NCI-H526 (cell line): ENCODE data around the gene USH1C.

ENCODE experiments used
- DNase-seq, 2 experiments: peaks; one replicate each; lab custom pipeline; 2025; lab: John Stamatoyannopoulos, UW

The USH1C gene

GRCh38 chr11:17504330-17505107 is 39.7 kb downstream of the USH1C start:
- DNase-seq, result peak; percentile 77 to 94

- no peak for DNase-seq
Observed at GRCh38 chr11:17502630-17503029, 41.6 kb downstream of the USH1C start.

- no peak for DNase-seq
Observed at GRCh38 chr11:17500673-17501072, 43.5 kb downstream of the USH1C start.

GRCh38 chr11:17498475-17498874 is 45.7 kb downstream of the USH1C start:
- peak; percentile 30 to 62 for DNase-seq

GRCh38 chr11:17498058-17498457 is 46.2 kb downstream of the USH1C start:
- DNase-seq, result peak; percentile 57 to 86

GRCh38 chr11:17496406-17496805 is 47.8 kb downstream of the USH1C start:
- DNase-seq, result no peak

GRCh38 chr11:17494019-17494418 is 50.2 kb downstream of the USH1C start:
- DNase-seq, result no peak

GRCh38 chr11:17490938-17491337 is 53.3 kb downstream of the USH1C start:
- DNase-seq, result no peak

GRCh38 chr11:17490232-17490631 is 54.0 kb downstream of the USH1C start:
- no peak for DNase-seq

- no peak for DNase-seq
Observed at GRCh38 chr11:17489751-17490150, 54.5 kb downstream of the USH1C start.

- DNase-seq, result no peak
Observed at GRCh38 chr11:17488563-17488962, 55.7 kb downstream of the USH1C start.

GRCh38 chr11:17486646-17487045 is 57.6 kb downstream of the USH1C start:
- no peak for DNase-seq

GRCh38 chr11:17483505-17483904 is 60.7 kb downstream of the USH1C start:
- DNase-seq, result no peak

- DNase-seq, result no peak
Observed at GRCh38 chr11:17481905-17482304, 62.3 kb downstream of the USH1C start.

GRCh38 chr11:17479284-17480214 is 64.7 kb downstream of the USH1C start:
- DNase-seq, result peak; percentile 57 to 88

GRCh38 chr11:17478070-17478469 is 66.1 kb downstream of the USH1C start:
- DNase-seq, result no peak

- no peak for DNase-seq
Observed at GRCh38 chr11:17477361-17477760, 66.9 kb downstream of the USH1C start.

GRCh38 chr11:17477084-17477333 is 67.2 kb downstream of the USH1C start:
- no peak for DNase-seq

- DNase-seq, result peak in 1 of 2 experiments; percentile 69
Observed at GRCh38 chr11:17476317-17477083, 67.7 kb downstream of the USH1C start, which contains the start of gene ABCC8. TSS of gene ABCC8 (minus strand) at chr11:17476845. CDS start at chr11:17476776, 69 bp downstream.

- DNase-seq, result peak in 1 of 2 experiments; percentile 53
Observed at GRCh38 chr11:17475666-17476316, 68.4 kb downstream of the USH1C start.

GRCh38 chr11:17473071-17473744 is 71.0 kb downstream of the USH1C start:
- DNase-seq, result peak; percentile 7 to 67
